Measurements from ENCODE around the gene GSC. TPM values are rescaled to one million over a fixed set of nuclear protein-coding genes. Genes with fewer than 3 reads are reported as not detected.

The GSC gene
- total RNA-seq, 4 donors from 2014 or later, result 0.52 to 1.1 TPM; not detected in 2

- DNase-seq (ENCODE audit: low spot score in 2 of 2), result no peak
- 57 to 63% methylated on average over 9 of the region's 9 CpGs for WGBS, 2 donors
- TF ChIP-seq, protein P1, sequence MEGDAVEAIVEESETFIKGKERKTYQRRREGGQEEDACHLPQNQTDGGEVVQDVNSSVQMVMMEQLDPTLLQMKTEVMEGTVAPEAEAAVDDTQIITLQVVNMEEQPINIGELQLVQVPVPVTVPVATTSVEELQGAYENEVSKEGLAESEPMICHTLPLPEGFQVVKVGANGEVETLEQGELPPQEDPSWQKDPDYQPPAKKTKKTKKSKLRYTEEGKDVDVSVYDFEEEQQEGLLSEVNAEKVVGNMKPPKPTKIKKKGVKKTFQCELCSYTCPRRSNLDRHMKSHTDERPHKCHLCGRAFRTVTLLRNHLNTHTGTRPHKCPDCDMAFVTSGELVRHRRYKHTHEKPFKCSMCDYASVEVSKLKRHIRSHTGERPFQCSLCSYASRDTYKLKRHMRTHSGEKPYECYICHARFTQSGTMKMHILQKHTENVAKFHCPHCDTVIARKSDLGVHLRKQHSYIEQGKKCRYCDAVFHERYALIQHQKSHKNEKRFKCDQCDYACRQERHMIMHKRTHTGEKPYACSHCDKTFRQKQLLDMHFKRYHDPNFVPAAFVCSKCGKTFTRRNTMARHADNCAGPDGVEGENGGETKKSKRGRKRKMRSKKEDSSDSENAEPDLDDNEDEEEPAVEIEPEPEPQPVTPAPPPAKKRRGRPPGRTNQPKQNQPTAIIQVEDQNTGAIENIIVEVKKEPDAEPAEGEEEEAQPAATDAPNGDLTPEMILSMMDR (IDR thresholded peaks at IDR 0.05), result no peak
- TF ChIP-seq POLR2A (IDR thresholded peaks at IDR 0.05), result no peak
- H3K4me3 ChIP-seq (ENCODE audit: low read depth, poor library complexity, severe bottlenecking), result no peak overlapping the region
- intact Hi-C loops (cut with DNase I; ENCODE audit: low total_unique reads), result no loop called here
Observed at GRCh38 chr14:94770815-94771157, 873 bp upstream of the GSC start.

- intact Hi-C loops (cut with DNase I; ENCODE audit: low total_unique reads), result no loop called here
- H3K4me3 ChIP-seq (ENCODE audit: low read depth, poor library complexity, severe bottlenecking), result peak overlapping the region; percentile 22
- TF ChIP-seq, protein P1 (IDR thresholded peaks at IDR 0.05), result no peak
- no peak for TF ChIP-seq POLR2A (IDR thresholded peaks at IDR 0.05)
- no peak for DNase-seq (ENCODE audit: low spot score in 2 of 2)
- 5% methylated on average over 18 of the region's 18 CpGs for WGBS, 2 donors
Observed at GRCh38 chr14:94770251-94770749, 387 bp upstream of the GSC start.

DNA sequence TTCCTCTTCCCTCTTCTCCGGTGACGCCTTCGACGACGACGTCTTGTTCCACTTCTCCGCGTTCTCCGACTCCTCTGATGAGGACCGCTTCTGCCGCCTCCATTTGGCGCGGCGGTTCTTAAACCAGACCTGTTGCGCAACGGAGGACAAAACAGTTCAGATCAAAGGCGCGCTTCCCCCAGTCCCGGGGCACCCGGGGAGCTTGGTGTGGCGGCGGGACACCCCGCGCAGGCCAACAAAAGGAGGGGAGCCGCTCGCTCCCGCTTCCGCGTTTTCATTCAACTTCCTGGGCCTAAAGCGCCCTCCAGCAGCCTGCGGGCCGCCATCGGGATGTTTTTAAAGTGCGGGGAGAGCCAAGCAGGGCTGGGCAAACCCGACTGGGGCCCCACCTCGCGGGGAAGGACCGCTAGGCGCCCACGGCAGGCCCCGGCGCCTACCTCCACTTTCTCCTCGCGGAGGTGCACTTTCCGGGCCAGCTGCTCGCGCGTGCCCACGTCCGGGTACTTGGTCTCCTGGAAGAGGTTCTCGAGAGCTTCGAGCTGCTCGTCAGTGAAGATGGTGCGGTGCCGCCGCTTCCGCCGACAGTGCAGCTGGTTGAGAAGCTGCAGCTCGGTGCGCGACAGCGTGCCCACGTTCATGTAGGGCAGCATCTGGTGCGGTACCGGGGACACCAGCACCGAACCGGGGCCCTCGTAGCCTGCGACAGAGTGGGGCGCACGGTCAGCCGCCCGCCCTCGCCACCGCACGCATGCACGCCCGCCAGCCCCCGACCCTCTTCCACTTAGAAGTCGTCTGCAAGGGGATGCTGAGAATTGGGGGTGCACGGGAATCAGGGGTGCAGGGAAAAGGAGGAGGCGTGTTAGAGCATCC, 1.2 kb downstream of the GSC start:
- DNase-seq (ENCODE audit: low spot score in 2 of 2), result no peak
- peak overlapping the region; percentile 22 for H3K4me3 ChIP-seq (ENCODE audit: low read depth, poor library complexity, severe bottlenecking)
- intact Hi-C loops (cut with DNase I; ENCODE audit: low total_unique reads), result no loop called here
- TF ChIP-seq, protein P1 (IDR thresholded peaks at IDR 0.05), result no peak
- no peak for TF ChIP-seq POLR2A (IDR thresholded peaks at IDR 0.05)
- WGBS, 2 donors, result 3 to 8% methylated on average over 39 to 54 of the region's 82 CpGs

DNA sequence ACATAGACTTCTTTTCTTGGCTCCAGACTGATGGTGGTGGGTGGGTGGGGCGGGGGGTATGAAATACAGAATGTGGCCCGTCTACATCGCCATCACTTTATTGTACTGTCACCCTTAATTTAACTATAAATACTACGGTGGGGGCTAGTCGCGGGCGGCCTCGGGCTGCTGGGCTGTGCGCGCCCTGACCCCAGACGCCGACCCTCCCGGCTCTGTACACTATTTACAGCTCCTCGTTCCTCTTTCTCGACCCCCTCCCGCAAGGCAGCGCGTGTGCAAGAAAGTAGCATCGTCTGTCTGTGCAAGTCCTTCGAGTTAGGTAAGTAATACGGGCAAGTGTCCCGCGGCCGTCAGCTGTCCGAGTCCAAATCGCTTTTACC, 1.8 kb downstream of the GSC start:
- intact Hi-C loops (cut with DNase I; ENCODE audit: low total_unique reads), result no loop called here
- no peak overlapping the region for H3K4me3 ChIP-seq (ENCODE audit: low read depth, poor library complexity, severe bottlenecking)
- 38 to 47% methylated on average over 26 of the region's 26 CpGs for WGBS, 2 donors
- DNase-seq (ENCODE audit: low spot score in 2 of 2), result no peak
- TF ChIP-seq, protein P1 (IDR thresholded peaks at IDR 0.05), result no peak
- no peak for TF ChIP-seq POLR2A (IDR thresholded peaks at IDR 0.05)

DNA sequence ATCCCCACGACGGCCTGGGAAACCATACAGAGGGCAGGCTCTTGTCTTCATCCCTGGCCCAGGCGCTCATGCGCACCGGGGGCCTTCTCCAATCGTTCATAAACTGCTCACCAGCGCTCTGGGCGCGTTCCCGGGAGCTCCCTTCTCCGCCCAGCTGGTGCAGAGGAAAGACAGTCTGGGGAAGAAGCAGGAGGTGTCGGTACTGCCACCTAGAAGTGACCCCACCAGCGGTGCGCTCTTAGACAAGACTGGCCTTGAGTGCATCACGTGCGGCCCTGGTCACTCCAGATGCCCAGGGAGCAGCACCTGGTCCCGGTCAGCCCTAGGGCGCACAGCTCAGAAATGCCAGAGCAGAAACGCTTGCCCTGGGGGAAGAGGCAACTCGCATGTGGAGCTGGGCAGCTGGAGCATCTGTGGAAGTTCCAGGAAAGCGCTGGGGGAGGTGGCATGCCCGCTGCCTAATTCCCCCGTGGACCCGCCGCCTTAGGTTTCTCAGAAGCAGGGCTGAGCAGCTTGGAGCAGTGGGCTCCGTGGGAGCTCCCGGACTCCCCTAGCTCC, 2.5 kb downstream of the GSC start:
- H3K4me3 ChIP-seq (ENCODE audit: low read depth, poor library complexity, severe bottlenecking), result no peak overlapping the region
- DNase-seq (ENCODE audit: low spot score in 2 of 2), result no peak
- 40 to 51% methylated on average over 21 to 26 of the region's 27 CpGs for WGBS, 2 donors
- intact Hi-C loops (cut with DNase I; ENCODE audit: low total_unique reads), result no loop called here
- TF ChIP-seq, protein P1 (IDR thresholded peaks at IDR 0.05), result no peak
- TF ChIP-seq POLR2A (IDR thresholded peaks at IDR 0.05), result no peak
